Measurements from ENCODE around the gene NISCH. TPM values are rescaled to one million over a fixed set of nuclear protein-coding genes. Genes with fewer than 3 reads are reported as not detected.
A peak's percentile ranks its signal among the peaks of the same experiment; 100 is the strongest.

Gene NISCH
- total and polyA plus RNA-seq, 7 donors, result 14.3 to 33.4 (median 23.6) TPM

GRCh38 chr3:52517796-52518722 is 62.7 kb downstream of the NISCH start:
- no peak for ATAC-seq

DNA sequence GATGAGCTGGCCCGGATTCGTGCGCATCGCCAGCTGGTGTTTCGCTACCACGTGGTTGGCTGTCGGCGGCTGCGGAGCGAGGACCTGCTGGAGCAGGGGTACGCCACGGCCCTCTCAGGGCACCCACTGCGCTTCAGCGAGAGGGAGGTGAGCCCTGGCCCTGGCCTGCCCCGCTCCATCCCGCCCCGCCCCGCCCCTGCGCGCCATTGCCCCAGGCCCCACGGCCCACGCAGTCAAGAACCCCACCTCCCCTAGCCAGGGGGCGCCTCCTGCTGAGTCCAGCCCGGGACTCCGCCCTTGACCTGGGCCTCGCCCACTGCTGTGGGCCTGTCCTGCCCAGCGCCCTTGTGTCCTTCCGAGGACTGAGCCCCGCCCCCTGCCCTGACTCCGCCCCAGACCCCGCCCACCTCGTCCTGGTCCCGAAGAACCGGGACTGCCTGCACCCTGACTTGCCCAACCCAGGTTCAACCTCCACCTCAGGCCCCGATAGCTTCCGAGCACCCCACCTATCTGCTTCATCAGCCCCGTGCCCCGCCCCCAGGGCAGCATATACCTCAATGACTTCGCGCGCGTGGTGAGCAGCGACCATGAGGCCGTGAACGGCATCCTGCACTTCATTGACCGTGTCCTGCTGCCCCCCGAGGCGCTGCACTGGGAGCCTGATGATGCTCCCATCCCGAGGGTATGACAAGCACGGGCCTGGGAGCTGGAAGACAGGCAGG is 63.5 kb downstream of the NISCH start:
- ATAC-seq (peak; percentile 52 to 78 (median 59)), DNase-seq (peak; percentile 55 to 76)
- TF ChIP-seq CTCF (IDR thresholded peaks at IDR 0.05), result no peak
- Histone ChIP-seq H3K36me3 (ENCODE audit: insufficient read depth in 1 of 2, low read depth in 1 of 2) (no peaks in the 10 kb centered on the region), H3K27ac (no peak overlapping the region), H3K9me3 (no peaks in the 10 kb centered on the region), H3K27me3 (ENCODE audit: insufficient read depth in 3 of 3, low read length in 2 of 3) (no peaks in the 10 kb centered on the region), H3K4me3 (peak overlapping the region; percentile 58), H3K4me1 (no peaks in the 10 kb centered on the region)
- intact Hi-C loops (cut with DNase I), result no loop called here
- WGBS, 3 donors, result 32 to 52% (median 36%) methylated on average over 41 to 50 of the region's 50 CpGs

More at GRCh38 chr3:52517796-52518722, 62.7 kb downstream of the NISCH start:
- no peak for DNase-seq
- H3K27ac ChIP-seq, result no peak overlapping the region
- H3K4me1 ChIP-seq, result no peaks in the 10 kb centered on the region
- no peaks in the 10 kb centered on the region for H3K27me3 ChIP-seq (ENCODE audit: insufficient read depth in 3 of 3, low read length in 2 of 3)
- TF ChIP-seq CTCF (IDR thresholded peaks at IDR 0.05), result no peak
- no peaks in the 10 kb centered on the region for H3K36me3 ChIP-seq (ENCODE audit: insufficient read depth in 1 of 2, low read depth in 1 of 2)
- intact Hi-C loops (cut with DNase I), result no loop called here
- H3K9me3 ChIP-seq, result no peaks in the 10 kb centered on the region
- H3K4me3 ChIP-seq, result peak overlapping the region; percentile 58
- WGBS, 3 donors, result 77 to 83% (median 81%) methylated on average over 25 of the region's 25 CpGs

- no peak for TF ChIP-seq CTCF (IDR thresholded peaks at IDR 0.05)
- H3K36me3 ChIP-seq (ENCODE audit: insufficient read depth in 1 of 2, low read depth in 1 of 2), result no peaks in the 10 kb centered on the region
- DNase-seq (peak in 1 of 2 donors; percentile 18), ATAC-seq (peak in 1 of 4 donors; percentile 11)
- no peaks in the 10 kb centered on the region for H3K9me3 ChIP-seq
- WGBS, 3 donors, result 85 to 90% (median 87%) methylated on average over 22 of the region's 22 CpGs
- intact Hi-C loops (cut with DNase I), result no loop called here
- H3K27me3 ChIP-seq (ENCODE audit: insufficient read depth in 3 of 3, low read length in 2 of 3), result no peaks in the 10 kb centered on the region
- H3K4me1 ChIP-seq, result no peaks in the 10 kb centered on the region
- H3K4me3 ChIP-seq, result no peak overlapping the region
- no peak overlapping the region for H3K27ac ChIP-seq
These were observed 64.2 kb downstream of the NISCH start for GRCh38 chr3:52519445-52520140.

DNA sequence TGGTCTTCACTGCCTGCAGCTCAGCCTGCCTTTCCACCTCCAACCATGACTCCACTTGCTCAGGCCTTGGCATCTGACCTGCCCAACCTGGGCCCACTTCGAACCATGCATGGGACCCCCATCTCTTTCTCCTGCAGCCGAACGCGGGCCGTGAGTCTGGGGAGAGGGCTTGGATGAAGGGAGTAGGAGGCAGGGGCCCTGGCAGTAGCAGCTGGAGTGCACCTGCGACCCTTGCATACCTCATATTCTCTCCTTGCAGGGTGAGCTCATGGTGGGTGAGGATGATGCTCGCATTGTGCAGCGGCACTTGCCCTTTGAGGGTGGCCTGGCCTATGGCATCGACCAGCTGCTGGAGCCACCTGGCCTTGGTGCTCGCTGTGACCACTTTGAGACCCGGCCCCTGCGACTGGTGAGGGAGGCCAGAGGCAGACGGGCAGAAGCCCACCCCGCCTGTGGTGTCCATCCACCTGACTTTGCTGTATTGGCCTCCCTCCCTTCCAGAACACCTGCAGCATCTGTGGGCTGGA is 64.8 kb downstream of the NISCH start:
- Histone ChIP-seq H3K4me1 (no peaks in the 10 kb centered on the region), H3K27me3 (ENCODE audit: insufficient read depth in 3 of 3, low read length in 2 of 3) (no peaks in the 10 kb centered on the region), H3K27ac (no peak overlapping the region), H3K9me3 (no peaks in the 10 kb centered on the region), H3K4me3 (no peak overlapping the region), H3K36me3 (ENCODE audit: insufficient read depth in 1 of 2, low read depth in 1 of 2) (no peaks in the 10 kb centered on the region)
- intact Hi-C loops (cut with DNase I), result no loop called here
- TF ChIP-seq CTCF (IDR thresholded peaks at IDR 0.05), result no peak
- 94 to 95% (median 95%) methylated on average over 13 to 14 of the region's 14 CpGs for WGBS, 3 donors
- ATAC-seq, result no peak
- DNase-seq, result peak in 1 of 2 donors; percentile 45
